ENCODE data around the gene CNDP1. TPM values are rescaled to one million over a fixed set of nuclear protein-coding genes. Genes with fewer than 3 reads are reported as not detected.

CNDP1 gene
- total RNA-seq, 1 donor from 2014 or later, result not detected

DNA sequence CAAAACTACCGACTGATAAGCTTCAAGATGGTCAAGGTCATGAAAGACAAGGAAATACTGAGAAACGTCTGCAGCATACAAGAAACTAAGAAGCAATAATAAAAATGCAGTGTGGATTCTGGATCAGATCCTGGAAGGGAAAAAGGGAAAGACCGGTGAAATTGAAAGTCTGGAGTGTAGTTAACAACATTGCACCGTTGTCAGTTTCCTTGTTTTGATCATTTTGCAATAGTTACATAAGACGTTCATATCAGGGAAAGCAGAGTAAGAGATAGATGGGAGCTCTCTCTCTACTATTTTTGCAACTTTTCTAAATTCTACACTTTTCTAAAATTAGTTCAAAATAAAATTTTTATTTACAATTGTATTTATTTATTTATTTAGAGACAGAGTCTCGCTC lies 48.3 kb downstream of the CNDP1 start:
- ATAC-seq, result no peak

DNA sequence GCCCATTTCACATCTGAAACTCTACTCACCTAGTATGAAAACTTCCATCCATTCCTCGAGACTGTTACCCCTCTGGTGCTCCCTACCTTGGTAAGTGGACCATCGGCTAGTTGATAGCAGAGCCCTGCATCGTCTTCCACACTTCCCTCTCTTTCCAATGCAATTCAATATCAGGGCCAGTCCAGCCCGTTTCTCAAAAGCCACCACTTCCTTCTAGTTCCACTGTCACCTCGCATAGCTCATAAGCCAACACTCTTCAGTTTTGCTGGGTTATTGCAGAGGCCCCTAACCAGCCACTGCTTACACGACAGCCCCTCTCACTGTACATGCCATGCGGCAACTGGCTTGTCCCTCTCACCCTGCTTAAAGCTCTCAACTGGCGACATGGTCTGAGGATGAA lies 53.1 kb downstream of the CNDP1 start:
- no peak for ATAC-seq

DNA sequence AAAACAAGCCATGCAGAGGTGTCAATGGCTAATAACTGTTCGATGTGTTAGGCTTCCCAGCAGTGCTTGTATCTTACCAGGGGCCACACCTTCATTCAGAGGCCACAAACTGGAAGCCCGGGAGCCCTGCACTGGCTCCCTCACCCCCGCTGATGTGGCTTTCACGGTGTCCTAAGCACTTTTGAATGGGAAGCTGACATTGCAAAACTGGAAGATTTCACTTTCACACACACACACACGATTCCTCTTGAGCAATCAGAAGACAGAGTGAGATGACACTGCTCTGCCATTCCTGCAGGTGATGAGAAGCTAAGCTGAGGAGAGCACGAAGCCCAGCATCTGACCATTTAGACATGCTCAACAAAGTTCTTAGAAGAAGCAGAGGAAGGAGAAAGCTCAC lies 54.7 kb downstream of the CNDP1 start:
- ATAC-seq, result peak; percentile 26

DNA sequence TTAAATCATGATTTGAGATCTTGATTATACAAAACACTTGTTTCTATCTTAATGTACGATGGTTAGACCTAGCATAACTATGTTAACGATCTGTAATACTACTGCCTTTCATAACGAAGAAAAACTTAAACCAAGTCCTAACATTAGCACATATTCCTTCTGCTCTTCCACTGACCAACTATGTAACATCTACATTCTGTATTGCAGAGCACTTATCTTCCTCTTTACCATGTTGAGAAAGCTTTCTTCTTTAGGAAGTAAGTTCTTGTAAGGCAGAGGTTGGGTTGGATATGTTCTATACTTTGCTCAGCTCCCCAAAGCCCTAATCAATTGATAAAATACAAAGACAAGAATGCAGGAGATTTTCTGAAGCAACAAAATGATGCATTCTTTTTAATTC lies 55.5 kb downstream of the CNDP1 start:
- no peak for ATAC-seq

DNA sequence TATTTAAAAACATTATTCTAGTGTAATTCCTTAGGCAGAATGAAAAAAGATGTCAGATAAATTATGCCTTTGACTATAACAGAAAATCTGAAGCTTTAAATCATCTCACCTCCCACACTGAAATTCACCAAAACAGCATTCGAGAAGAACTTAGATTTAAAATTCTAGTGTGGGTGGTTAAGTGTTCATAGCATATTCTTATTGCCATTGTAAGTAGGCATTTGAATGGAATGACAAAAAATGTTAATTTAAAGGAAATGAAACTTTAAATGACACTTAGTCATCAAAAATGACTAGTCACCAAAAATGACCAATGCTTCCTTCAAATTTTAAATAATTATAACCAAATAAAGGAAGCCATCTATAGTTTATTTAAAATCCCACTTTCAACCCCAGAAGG lies 56.4 kb downstream of the CNDP1 start:
- ATAC-seq, result no peak

DNA sequence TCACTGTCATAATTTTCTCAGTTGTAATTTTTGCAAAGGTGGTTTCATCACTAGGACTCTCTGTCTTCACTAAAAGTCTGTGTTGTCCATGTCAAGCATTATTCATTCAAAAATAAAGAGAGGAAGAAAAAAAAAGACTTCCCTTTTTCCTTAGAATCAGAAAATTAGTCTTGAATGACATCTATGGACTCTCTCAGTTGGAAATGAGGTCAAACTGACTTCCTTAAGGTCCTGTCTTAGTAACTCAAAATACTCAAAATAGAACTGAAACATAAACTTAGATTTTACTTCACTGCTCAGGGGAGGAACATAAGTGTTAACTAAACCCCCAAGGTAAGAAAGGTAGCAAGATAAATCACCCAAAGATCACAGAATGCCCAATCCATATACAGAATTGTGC lies 61.1 kb downstream of the CNDP1 start:
- no peak for ATAC-seq

DNA sequence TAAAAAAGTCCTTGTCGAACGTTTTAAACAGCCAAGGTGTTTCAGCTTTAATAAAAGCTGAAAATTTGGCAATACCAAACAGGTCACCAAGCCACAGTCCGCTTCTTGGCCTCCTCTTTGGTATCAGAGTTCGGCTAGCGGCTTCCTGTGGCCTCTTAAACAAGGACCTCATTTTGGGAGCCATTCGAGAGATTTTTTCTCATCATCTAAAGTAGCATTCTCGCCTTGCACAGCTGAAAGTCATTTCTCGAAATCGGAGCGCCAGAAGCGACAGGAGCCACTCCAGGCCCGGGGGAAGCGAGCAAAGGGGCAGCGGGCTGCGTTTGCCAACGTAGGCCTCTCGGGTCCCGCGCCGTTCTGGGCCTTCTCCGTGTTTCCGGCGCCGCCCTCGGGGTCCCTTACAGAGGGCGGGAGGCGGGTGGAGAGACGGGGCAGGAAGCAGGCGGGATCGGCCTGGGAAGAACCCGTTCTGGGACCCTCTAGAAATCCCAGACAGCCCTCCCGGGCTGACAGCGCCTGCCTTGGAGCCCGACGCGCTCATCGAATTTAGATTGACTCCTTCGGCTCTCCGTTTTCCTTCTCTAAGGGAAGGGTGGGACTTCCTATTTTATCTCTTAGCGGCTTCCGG lies 62.8 kb downstream of the CNDP1 start:
- peak; percentile 58 for ATAC-seq

DNA sequence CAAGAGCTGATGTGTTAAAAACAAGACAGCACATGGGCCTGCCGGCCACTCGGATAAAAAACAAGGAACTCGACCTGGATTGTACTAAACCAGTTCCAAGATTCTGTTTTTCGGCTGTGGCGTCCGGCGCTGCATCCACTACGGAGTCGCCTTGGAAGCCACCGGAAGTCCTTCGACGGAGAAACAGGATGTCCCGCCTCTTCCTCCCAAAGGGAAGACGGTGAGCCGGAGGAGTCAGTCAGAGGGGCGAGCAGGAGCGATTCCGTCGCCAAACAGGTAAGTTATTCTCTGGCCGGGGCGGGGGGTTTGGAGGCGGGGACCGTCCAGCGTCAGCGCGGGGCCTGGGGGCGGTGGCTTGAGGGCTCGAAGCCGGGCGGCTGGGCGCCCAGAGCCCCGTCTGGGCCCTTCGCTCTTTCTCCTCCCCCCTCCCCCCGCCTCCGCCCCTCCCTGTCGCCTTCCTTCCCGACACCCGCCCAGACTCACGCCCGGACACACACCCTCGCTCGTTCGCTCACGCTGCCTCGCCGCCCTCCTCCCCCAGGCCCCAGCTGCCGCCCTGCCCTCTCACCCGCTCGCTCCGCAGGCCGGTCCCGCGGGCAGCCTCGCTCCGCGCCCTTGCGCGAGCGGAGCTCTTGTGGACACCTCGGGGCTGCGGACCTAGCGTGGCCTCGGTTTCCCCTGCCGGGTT lies 63.5 kb downstream of the CNDP1 start, which contains the start of gene ZNF407:
Gene ZNF407, plus strand, starts transcription at position 209 of the 688 bp plus-strand sequence. CDS start 33,150 bp downstream, outside the sequence.
- peak; percentile 96 for ATAC-seq

DNA sequence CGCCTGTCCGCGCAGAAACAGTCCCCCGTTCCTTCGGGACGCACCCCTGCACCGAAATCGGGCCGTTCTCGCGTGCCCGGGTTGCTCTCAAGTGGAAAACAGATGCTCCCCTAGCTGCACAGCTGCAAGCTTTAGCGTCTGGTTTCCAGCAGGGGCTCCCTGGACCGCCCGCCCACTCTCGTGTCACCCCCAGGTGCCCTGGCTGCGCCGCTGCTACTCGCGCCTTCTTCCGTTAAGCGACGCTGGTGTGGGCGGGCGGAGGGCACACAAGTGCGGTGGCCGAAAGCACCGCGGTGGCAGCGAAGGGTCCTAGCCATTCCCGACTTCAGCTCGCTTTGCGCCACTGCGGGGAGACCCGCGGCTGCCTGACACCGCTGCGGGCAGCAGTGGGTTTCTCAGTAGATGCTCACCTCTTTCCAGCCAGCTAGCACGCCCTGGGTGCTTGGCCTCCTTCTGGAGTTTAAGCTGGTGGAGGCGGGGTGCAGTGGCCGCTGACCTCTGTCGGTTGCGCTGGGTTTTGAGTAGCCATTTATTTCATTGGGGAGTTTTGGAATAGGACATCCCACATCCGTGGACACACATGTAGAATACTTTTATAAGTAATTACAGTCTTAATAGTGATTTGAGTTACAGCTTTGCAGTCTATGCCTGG lies 64.2 kb downstream of the CNDP1 start:
- ATAC-seq, result peak; percentile 54

DNA sequence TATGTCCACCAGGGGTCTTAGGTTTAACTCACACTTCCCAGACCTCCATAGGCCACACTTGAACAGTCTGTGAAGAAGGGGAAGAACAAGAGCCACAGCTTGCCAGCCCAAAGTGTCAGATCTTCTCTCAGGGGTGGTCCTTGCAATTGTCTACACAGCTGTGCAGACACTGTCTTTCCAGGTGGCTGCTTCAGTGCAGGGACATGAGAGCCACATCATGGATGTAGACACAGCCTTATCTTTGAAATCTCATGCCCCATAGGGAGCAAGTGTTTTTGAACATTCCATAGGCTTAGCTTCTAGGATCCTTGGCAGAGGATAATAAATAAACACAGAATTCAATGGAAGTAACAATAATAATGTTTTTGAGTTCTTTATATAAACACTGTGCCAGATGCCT lies 70.1 kb downstream of the CNDP1 start:
- no peak for ATAC-seq

DNA sequence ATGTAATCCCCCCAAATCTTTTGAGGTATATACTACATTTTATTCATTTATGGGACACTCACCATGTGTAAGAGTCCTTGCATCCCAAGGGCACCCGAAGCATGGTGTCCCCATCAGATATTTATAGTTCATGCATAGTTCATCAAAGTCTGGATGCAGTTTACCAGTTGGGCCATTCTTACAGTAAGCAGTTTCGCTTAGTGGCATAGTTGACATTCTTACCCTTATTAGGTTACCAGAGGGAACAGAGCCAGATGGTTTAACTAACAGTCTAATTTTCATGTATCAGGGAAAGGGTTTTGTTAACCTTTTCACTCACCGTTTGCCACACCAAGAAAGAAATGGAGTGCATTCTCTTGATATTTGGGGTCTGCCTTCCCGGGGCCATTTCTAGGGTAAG lies 70.5 kb downstream of the CNDP1 start:
- no peak for ATAC-seq

DNA sequence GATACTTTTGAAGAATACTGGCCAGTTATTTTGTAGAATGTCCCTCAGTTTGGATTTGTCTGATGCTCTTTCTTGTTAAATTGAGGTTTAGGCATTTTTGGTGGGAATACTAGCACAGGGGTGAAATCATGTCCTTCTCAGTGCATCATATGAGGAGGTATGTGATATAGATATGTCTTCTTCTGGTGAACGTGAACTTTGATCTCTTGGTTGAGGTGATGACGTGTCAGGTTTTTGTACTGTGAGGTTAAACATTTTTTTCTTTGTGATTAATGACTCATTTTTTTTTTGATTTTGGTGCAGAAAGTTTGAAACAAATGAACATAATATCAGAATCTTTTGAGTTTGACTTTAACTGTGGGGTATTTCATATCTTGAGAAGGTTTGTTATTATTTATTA lies 74.4 kb downstream of the CNDP1 start:
- no peak for ATAC-seq

DNA sequence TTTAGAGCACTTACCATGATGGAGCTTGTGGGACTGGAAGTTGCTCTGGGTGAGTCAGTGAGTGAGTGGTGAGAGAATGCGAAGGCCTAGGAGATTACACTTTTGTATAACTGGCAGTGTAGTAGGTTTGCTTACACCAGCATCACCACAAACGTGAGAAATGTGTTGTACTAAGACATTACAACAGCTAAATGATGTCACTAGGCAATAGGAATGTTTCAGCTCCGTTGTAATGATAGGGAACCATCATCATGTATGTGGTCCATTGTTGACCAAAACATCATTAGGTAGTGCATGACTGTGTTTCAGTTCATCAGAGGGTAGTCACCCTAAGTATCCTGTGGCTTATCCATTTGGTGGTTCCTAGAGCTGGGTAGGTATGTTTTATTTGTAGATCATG lies 75.2 kb downstream of the CNDP1 start:
- no peak for ATAC-seq

DNA sequence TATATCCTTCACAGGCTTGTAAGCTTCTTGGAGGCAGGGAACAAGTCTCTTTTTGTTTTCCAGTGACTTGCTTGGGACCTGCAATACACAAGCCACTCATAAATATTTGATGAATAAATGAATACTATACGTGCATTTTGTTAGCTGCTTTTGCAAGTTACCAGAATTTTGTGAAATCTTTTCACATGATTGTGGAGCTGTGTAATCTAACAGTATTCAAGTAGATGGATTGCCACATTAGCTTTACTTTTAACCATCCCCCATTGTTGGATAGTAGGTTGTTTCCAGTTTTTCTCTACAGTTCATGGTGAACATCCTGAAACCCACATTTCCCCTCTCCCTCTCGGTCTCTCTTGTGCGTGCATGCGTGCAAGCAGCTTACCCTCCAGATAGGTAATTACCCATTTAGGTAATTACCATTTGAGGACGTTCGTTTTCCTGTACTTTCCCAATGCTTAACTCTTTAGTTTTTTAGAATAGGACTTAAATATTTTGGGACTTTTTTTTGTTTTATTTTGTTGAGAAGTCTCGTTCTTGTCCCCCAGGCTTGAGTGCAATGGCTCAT lies 75.8 kb downstream of the CNDP1 start:
- ATAC-seq, result no peak

DNA sequence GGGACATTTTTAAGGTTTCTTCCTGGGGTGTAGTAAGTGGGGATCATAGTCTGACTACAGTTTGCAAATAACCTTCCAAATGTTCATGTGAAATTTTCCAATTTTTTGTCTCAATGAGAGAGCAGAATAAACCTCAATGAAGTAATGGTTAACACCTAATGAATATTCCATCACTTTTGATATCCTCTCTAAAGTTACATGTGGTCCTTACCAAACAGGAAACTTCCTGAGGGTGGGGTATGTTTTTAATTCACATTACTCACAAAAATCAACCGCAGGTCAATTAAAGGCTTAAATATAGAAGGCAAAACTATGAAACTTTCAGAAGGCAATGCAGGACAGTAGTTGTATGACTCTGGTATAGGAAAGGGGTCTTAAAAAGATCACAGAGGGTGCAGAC lies 76.6 kb downstream of the CNDP1 start:
- no peak for ATAC-seq

DNA sequence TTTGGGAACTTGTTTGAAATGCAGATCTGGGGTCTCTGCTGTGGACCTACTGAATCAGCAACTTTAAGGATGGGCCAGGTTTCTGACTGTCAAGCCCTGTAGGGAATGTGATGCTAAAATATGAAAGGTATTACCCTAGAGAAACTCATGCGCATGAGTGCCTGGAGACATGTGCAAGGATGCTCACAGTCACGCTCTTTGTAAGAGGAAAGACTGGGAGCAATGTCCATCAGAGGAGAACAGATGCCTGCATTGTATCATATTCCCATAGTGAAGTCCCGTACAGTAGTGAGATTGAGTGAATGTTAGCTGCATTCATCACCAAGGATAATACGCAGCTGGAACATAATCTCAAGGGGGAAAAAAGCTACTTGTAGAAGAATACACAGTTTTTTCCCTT lies 77.5 kb downstream of the CNDP1 start:
- ATAC-seq, result no peak

DNA sequence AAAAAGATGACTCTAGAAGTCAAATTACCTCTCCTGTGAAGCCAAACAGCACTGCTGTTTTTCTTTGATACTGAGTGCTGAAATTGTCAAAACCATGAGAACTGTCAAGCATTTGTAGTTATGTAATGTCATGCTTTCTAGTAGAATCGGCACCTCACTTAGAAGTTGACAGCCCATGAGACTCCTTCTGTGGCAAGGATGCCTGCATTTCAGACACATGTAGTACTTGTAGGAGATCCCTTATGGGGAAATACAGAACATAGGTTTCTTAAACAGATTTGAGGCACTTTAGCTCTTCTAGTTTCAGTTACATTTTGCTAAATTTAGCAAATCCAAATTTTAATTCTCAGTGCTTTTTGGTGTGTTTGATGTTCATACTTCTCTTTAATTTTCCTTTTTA lies 79.1 kb downstream of the CNDP1 start:
- no peak for ATAC-seq

DNA sequence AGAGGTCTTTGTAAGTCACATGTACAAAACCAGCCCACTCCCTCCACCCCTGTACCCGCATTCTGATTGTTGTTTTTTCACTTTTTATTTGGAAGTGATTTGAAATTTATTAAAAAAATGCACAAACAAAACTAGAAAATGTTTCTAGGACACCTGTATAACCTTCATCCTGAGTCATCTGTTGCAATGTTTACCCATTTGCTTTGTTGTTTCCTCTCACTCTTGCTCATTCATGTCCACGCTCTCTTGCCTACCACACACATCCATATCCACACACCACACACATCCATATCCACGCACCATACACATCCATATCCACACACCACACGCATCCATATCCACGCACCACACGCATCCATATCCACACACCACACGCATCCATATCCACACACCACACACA lies 82.2 kb downstream of the CNDP1 start:
- no peak for ATAC-seq

DNA sequence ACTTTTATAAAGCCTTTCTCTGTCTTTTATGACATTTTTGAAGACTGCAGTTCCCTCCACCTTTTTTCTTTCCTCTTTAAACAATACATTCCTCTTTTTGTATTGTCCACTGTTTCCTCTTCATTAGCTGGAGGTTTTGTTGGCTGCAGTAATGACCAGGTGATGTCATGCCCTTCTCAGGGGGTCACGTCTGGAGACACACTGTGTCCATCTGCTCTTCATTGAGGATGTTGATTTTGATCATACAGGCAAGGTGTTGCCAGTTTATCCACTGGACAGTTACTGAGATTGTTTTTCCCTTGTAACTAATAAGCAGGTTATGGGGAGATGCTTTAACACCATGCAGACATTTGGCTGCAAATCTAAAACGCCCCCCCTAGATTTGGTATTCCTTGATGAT lies 83.2 kb downstream of the CNDP1 start:
- ATAC-seq, result no peak

DNA sequence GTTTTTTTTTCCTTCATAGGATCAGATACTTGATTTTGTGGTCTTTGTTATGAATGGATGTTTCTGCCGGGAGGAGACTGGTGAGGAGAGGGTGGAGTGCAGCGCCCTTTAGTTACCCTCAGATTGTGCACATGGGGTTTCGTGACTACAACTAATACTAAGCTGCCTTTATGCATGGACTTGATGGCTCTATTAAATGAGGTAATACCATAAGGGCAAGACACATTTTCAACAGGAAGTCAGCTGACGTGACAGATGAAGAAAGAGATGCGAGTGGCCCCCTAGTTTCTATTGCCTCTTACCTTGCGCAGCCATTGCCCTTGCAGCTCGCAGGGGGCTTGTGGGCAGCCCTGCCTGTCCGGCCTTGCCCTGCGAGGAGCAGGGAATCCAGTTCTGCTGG lies 87.8 kb downstream of the CNDP1 start:
- no peak for ATAC-seq

DNA sequence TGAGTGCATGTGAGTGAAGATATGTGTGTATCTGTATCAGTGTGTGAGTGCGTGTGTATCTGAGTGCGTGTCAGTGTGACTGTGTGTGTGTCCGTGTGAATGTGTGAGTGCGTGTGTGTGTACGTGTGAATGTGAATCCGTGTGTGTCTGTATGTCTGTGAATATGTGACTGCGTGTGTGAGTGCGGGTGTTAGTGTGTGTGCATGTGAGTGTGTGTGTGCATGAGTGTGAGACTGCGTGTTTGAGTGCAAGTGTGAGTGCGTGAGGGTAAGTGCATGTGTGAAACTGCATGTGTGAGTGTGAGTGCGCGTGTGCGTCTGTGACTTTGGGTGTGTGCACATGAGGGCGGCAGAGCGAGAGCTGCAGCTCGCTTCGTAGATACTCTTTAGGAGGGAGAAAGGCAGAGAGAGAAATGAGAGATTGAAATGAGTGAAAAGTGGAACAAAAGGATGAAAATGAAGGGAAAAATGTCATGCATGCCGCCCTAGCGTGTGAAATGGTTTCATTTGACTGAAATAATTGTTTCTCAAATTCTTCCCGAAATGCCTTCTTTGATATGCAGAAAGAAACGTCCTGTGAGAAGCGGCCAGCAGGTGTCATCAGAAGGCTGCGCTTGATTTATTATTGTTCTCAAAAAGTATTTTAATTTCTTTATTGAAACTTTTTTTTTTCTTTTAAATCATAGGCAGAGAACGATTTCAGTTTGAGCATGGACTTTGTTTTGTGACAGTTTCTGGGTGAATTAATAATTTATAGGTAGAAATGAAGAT lies 88.9 kb downstream of the CNDP1 start:
- no peak for ATAC-seq

DNA sequence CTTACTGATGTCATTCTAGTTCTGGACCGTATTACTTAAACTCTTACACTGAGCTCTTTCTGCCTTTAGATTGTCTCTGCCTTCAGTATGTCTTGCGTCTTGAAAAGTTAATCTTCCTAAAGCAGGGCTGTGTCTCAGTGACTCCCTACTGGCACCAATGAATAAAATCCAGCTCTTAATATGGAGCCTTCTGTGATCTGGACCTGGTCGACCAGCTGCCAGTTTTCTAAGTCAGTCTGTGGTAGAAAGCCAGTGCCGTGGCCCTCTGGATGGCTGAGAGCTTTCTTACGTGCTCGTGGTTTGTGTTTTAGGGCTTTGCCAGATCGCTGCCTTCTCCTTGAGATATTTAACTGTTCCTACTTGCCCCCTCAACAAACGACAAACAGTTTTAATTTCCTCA lies 90.2 kb downstream of the CNDP1 start:
- ATAC-seq, result no peak

DNA sequence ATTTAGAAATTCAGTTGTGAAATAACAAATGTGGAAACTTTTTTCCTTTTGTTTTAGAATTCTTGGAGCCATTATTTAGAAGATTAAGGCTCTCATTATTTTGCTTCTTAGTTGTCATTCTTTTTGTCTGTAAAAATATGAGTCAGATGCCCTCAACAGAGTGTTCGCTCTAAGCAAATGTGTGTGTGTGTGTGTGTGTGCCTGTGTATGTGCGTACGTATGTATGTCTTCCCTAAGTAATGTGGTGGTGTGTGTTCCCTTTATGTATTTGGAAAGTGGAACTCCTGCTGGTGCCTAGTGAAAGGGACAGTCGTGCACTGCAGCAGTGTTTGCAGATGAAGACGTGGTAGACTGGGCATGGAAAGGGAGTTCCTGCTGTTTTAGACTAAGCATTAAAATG lies 90.9 kb downstream of the CNDP1 start:
- no peak for ATAC-seq

All from esophagus mucosa (tissue), 1 donor.